GM12892 (cell line): ENCODE results near the gene ITIH4.

Experiments used
- POLR2A ChIP-seq: IDR thresholded peaks from 2 replicates; pipeline ENCODE4 v1.6.1; 2011; ENCODE audit warnings: low read depth, low read length, control low read depth
- POLR2AphosphoS5 ChIP-seq: IDR thresholded peaks from 2 replicates; pipeline ENCODE4 v1.6.1; 2011; ENCODE audit warnings: low read depth, low read length, control low read depth
- TAF1 ChIP-seq: IDR thresholded peaks from 2 replicates; pipeline ENCODE4 v1.6.1; 2011; ENCODE audit warnings: low read depth, mild to moderate bottlenecking, control low read depth, low read length, borderline replicate concordance

DNA sequence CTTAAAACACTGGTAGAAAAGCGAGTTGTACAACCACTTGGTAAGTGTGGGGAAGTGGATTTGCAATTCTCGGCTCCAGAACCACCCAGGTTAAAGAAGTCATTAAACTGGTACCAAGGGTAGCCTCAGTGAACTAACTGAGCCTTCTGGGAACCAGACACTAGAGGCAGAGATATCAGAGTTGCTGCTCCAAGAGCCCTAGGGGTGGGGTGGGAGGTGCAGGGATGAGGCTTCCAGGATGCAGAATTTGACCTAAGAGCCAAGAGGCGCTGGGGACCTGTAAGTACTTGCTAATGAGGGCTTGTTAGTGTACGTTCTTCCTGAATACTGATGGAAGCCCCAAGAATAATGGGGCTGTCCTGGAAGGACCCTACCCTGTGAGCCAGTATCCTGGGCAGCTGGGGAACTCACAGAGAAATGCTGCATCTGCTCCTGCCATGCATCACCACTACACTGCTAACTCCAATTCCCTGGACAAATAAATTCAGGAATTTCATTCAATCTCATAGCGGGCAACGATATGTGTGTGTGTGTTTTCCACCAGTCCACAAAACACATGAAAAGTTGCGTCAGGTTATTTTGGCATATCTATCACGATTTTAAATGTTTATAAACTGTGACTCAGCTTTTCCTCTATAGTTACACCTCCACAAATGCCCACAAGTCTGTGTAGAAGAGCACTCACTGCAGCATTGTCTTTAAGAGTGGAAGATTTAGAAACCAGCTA, 43.1 kb upstream of the ITIH4 start:
- no peak for TF ChIP-seq POLR2AphosphoS5
- TF ChIP-seq POLR2A: no peak
- no peak for TF ChIP-seq TAF1
